H1 (cell line): ENCODE results near the gene CIB4. TPM values are rescaled to one million over a fixed set of nuclear protein-coding genes. Genes with fewer than 3 reads are reported as not detected.

Source experiments
- polyA plus RNA-seq, 7 experiments: library from polyadenylated mRNA; depleted of rRNA in 3 of 7; stranded (reverse) in 5 of 7; unstranded in 2 of 7; fragments of >200 nt in 5 of 7; fragments of 200-250 nt in 2 of 7; gene quantifications; 1 replicate in 5 of 7; 2 replicates in 1 of 7; 4 replicates in 1 of 7; pipeline versions ENCODE4 v1.2.1 to v1.2.3, GENCODE V29; 2011 to 2013; ENCODE audit warnings: missing spikeins in 2 of 7, mixed read lengths in 2 of 7
- total RNA-seq: library from RNA; stranded (reverse); fragmentation: NEBNext Ultra II Directional; extraction: Animal tissue kit (Norgen Biotek cat#: 25700); gene quantifications from 2 replicates; pipeline ENCODE4 v1.2.1, GENCODE V29; 2021
- TF ChIP-seq, protein P1 (sequence below): IDR thresholded peaks from 2 replicates; pipeline ENCODE4 v1.6.1; 2011; ENCODE audit warnings: low read depth, mild to moderate bottlenecking, low read length; ENCODE audit not compliant: insufficient read depth

The CIB4 gene
- total and polyA plus RNA-seq, 2 of the 8 experiments (the other 6 are each of a cell fraction or from before 2014, with no cell fraction given): not detected

DNA sequence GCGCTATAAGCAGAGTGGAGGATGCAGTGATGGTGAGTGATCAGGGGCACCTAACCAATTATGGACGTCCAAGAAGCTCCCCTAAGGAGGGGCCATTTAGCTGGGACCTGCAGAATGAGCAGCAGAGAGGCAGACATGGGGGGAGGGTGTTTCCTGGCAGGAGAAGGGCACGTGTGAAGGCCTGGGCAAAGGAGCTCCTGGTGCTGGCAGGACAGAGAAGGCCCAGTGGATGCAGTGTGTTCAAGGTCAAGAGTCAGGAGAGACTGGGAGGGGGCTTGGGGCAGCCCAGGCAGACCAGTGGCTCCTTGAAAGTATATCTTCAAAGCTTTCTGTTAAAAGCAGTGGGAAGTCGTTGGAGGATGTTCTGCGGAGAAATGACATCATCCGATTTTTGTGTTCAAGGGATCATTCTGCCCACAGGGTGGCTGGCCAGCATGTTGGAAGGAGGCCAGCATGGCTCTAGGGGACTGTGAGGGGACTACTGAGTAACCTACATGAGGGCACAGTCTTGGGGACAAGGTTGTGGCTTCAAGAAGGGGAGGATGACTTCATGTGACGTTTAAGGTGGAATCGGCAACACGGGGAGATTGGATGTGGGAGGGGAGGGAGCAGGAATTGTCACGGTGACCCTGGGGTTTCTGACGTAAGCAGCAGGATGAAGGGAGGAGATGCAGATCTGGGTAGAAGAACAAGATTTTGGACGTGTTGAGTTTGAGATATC lies 9.0 kb upstream of the CIB4 start (continued):
- TF ChIP-seq, protein P1, sequence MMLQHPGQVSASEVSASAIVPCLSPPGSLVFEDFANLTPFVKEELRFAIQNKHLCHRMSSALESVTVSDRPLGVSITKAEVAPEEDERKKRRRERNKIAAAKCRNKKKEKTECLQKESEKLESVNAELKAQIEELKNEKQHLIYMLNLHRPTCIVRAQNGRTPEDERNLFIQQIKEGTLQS: no peak
